HepG2 (cell line): Measurements from ENCODE around the gene ZNF19. TPM values are rescaled to one million over a fixed set of nuclear protein-coding genes. Genes with fewer than 3 reads are reported as not detected.

Experiments
- CHD4 ChIP-seq: fragments of 200-600 bp; sonication (generic); IDR thresholded peaks from 2 replicates; pipeline ENCODE4 v1.7.0; 2017; ENCODE audit warnings: mild to moderate bottlenecking, low read length, borderline replicate concordance
- HHEX ChIP-seq: IDR thresholded peaks from 2 replicates; pipeline ENCODE4 v1.6.1; 2016; ENCODE audit warnings: control low read depth
- KLF16 ChIP-seq, 2 experiments: sonication (generic) in 1 of 2; formaldehyde crosslinking in 1 of 2; IDR thresholded peaks; 2 replicates each; pipeline versions ENCODE4 v1.6.1 to v1.8.0; 2016 to 2023; ENCODE audit warnings: missing genetic modification reagents in 2 of 2, missing compliant biosample characterization in 1 of 2
- MTF1 ChIP-seq: sonication (generic); formaldehyde crosslinking; IDR thresholded peaks from 2 replicates; pipeline ENCODE4 v1.5.0; 2020; ENCODE audit warnings: missing genetic modification reagents
- NCOR1 ChIP-seq: fragments of 200-600 bp; sonication (generic); IDR thresholded peaks from 2 replicates; pipeline ENCODE4 v1.7.0; 2017; ENCODE audit warnings: antibody characterized with exemption, low read length, borderline replicate concordance
- PAF1 ChIP-seq: IDR thresholded peaks from 2 replicates; pipeline ENCODE4 v1.6.1; 2016; ENCODE audit warnings: missing genetic modification reagents, missing compliant biosample characterization
- PRDM15 ChIP-seq: sonication (generic); formaldehyde crosslinking; IDR thresholded peaks from 2 replicates; pipeline ENCODE4 v1.4.0; 2020; ENCODE audit warnings: missing genetic modification reagents
- SIX4 ChIP-seq: sonication (generic); formaldehyde crosslinking; IDR thresholded peaks from 2 replicates; pipeline ENCODE4 v1.4.0; 2020; ENCODE audit warnings: missing genetic modification reagents
- SMARCC2 ChIP-seq: fragments of 450-650 bp; IDR thresholded peaks from 2 replicates; pipeline ENCODE4 v1.6.1; 2017; ENCODE audit warnings: antibody characterized with exemption, mild to moderate bottlenecking
- ZNF136 ChIP-seq: sonication (generic); formaldehyde crosslinking; IDR thresholded peaks from 2 replicates; pipeline ENCODE4 v1.8.1; 2022; ENCODE audit warnings: low read depth, mild to moderate bottlenecking, moderate library complexity, missing genetic modification reagents
- ZNF296 ChIP-seq: sonication (generic); formaldehyde crosslinking; conservative IDR thresholded peaks from 2 replicates; pipeline ENCODE4 v1.5.0; 2020; ENCODE audit warnings: mild to moderate bottlenecking, missing genetic modification reagents
- ZNF430 ChIP-seq: sonication (generic); formaldehyde crosslinking; IDR thresholded peaks from 2 replicates; pipeline ENCODE4 v1.9.0; 2021; ENCODE audit warnings: mild to moderate bottlenecking, missing genetic modification reagents
- ZNF574 ChIP-seq: sonication (generic); formaldehyde crosslinking; IDR thresholded peaks from 2 replicates; pipeline ENCODE4 v1.4.0; 2020; ENCODE audit warnings: missing genetic modification reagents
- ZNF605 ChIP-seq: sonication (generic); formaldehyde crosslinking; IDR thresholded peaks from 2 replicates; pipeline ENCODE4 v1.8.0; 2022; ENCODE audit warnings: mild to moderate bottlenecking, missing genetic modification reagents
- ZNF720 ChIP-seq: sonication (generic); formaldehyde crosslinking; IDR thresholded peaks from 2 replicates; pipeline ENCODE4 v1.4.0; 2020; ENCODE audit warnings: missing genetic modification reagents
- ZNF800 ChIP-seq: sonication (generic); formaldehyde crosslinking; IDR thresholded peaks from 2 replicates; pipeline ENCODE4 v1.4.0; 2020; ENCODE audit warnings: missing genetic modification reagents
- polyA plus RNA-seq, 8 experiments: library from polyadenylated mRNA; depleted of rRNA in 3 of 8; stranded (reverse) in 7 of 8; unstranded in 1 of 8; fragments of >200 nt; fragmentation: Illumina TruSeq in 4 of 8; extraction: Trizol in 4 of 8; gene quantifications; 2 replicates each; pipeline versions ENCODE4 v1.2.1 to v1.2.3, GENCODE V29; 2011 to 2016; ENCODE audit warnings: low read depth in 4 of 8, missing spikeins in 1 of 8, mixed read lengths in 1 of 8; ENCODE audit not compliant: insufficient read depth in 1 of 8
- total RNA-seq, 5 experiments: library from RNA; depleted of rRNA; stranded (reverse); fragments of >200 nt; fragmentation: Illumina TruSeq; extraction: Trizol; gene quantifications; 2 replicates each; pipeline ENCODE4 v1.2.3, GENCODE V29; 2016; ENCODE audit warnings: low read depth in 1 of 5
- TF ChIP-seq, protein P1 (sequence below): sonication (generic); formaldehyde crosslinking; conservative IDR thresholded peaks from 2 replicates; pipeline ENCODE4 v1.8.1; 2023; ENCODE audit warnings: missing genetic modification reagents
- TF ChIP-seq, protein P2 (sequence below), 2 experiments: sonication (generic) in 1 of 2; formaldehyde crosslinking in 1 of 2; IDR thresholded peaks; 2 replicates each; pipeline versions ENCODE4 v1.5.1 to v1.6.1; 2011 to 2020; ENCODE audit warnings: borderline replicate concordance in 1 of 2, low read depth in 1 of 2, low read length in 1 of 2, mild to moderate bottlenecking in 1 of 2, missing genetic modification reagents in 1 of 2, moderate library complexity in 1 of 2

ZNF19 gene
- total and polyA plus RNA-seq, 2 of the 13 experiments (the other 11 are each of a cell fraction or from before 2014, with no cell fraction given): 3.2 to 5.8 TPM

GRCh38 chr16:71467810-71468209 is 21.3 kb downstream of the ZNF19 start (continued):
- TF ChIP-seq, protein P1, sequence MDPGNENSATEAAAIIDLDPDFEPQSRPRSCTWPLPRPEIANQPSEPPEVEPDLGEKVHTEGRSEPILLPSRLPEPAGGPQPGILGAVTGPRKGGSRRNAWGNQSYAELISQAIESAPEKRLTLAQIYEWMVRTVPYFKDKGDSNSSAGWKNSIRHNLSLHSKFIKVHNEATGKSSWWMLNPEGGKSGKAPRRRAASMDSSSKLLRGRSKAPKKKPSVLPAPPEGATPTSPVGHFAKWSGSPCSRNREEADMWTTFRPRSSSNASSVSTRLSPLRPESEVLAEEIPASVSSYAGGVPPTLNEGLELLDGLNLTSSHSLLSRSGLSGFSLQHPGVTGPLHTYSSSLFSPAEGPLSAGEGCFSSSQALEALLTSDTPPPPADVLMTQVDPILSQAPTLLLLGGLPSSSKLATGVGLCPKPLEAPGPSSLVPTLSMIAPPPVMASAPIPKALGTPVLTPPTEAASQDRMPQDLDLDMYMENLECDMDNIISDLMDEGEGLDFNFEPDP: peak; percentile 90
- TF ChIP-seq ZNF605 (CRISPR knock-in tag) (peak; percentile 97), PRDM15 (CRISPR knock-in tag) (peak; percentile 64; the same call in 1 of the 2 replicates), ZNF800 (CRISPR knock-in tag) (peak; percentile 78), ZNF296 (CRISPR knock-in tag) (peak; percentile 86), ZNF430 (CRISPR knock-in tag) (peak; percentile 96), ZNF574 (CRISPR knock-in tag) (peak; percentile 87), PAF1 (no peak), ZNF720 (CRISPR knock-in tag) (peak; percentile 96), SMARCC2 (no peak), SIX4 (peak; percentile 84), ZNF136 (CRISPR knock-in tag) (no peak), NCOR1 (no peak), KLF16 (CRISPR knock-in tag; IDR thresholded peaks at IDR 0.05) (peak in 1 of 2 experiments; percentile 97; a peak in 2 of 4 replicates), CHD4 (no peak), HHEX (CRISPR knock-in tag) (peak; percentile 81), MTF1 (CRISPR knock-in tag) (peak; percentile 93)
- TF ChIP-seq, protein P2, sequence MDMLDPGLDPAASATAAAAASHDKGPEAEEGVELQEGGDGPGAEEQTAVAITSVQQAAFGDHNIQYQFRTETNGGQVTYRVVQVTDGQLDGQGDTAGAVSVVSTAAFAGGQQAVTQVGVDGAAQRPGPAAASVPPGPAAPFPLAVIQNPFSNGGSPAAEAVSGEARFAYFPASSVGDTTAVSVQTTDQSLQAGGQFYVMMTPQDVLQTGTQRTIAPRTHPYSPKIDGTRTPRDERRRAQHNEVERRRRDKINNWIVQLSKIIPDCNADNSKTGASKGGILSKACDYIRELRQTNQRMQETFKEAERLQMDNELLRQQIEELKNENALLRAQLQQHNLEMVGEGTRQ (IDR thresholded peaks at IDR 0.05; ENCODE audit: low read depth, low read length): no peak
- TF ChIP-seq, protein P2 (CRISPR knock-in tag; IDR thresholded peaks at IDR 0.05; ENCODE audit: borderline replicate concordance): no peak
